ENCODE measurements around the gene ASB4.
A peak's percentile ranks its signal among the peaks of the same experiment; 100 is the strongest.
"Not testable (repeated sequence)": the region's sequence is repeated elsewhere in the genome, so short reads cannot be mapped to it uniquely, and the experiment has no call there.

Gene ASB4

GRCh38 chr7:95485391-95486123, at the start of gene ASB4:
ASB4 (plus strand) TSS chr7:95485943; CDS start chr7:95485972, 29 bp downstream.
- Mint-ChIP-seq H3K27me3 (no peaks in the 10 kb centered on the region), H3K27ac (no peak within 1 kb of the TSS), H3K36me3 (no peaks in the 10 kb centered on the region), H3K4me1 (peaks cover under 1% of the 10 kb centered on the region), H3K4me3 (no peak within 1 kb of the TSS), H3K9me3 (no peaks in the 10 kb centered on the region)
- no peak for ATAC-seq

GRCh38 chr7:95436407-95436806, 49.3 kb upstream of the ASB4 start:
- H3K4me1 Mint-ChIP-seq: peaks cover 18% of the 10 kb centered on the region
- H3K27ac Mint-ChIP-seq: no peak overlapping the region
- ATAC-seq: no peak
- H3K9me3 Mint-ChIP-seq: no peaks in the 10 kb centered on the region
- no peaks in the 10 kb centered on the region for H3K27me3 Mint-ChIP-seq
- H3K4me3 Mint-ChIP-seq: no peak overlapping the region
- peaks cover 5% of the 10 kb centered on the region for H3K36me3 Mint-ChIP-seq

- no peak overlapping the region for H3K4me3 Mint-ChIP-seq
Observed at GRCh38 chr7:95440394-95441038, 45.2 kb upstream of the ASB4 start.

GRCh38 chr7:95441042-95441823, 44.5 kb upstream of the ASB4 start:
- ATAC-seq: no peak
- H3K27me3 Mint-ChIP-seq: peaks cover 6% of the 10 kb centered on the region
- H3K4me1 Mint-ChIP-seq: no peaks in the 10 kb centered on the region
- no peaks in the 10 kb centered on the region for H3K9me3 Mint-ChIP-seq
- no peaks in the 10 kb centered on the region for H3K36me3 Mint-ChIP-seq
- H3K27ac Mint-ChIP-seq: no peak overlapping the region
- no peak overlapping the region for H3K4me3 Mint-ChIP-seq

More at GRCh38 chr7:95440394-95441038, 45.2 kb upstream of the ASB4 start:
- H3K36me3 Mint-ChIP-seq: no peaks in the 10 kb centered on the region
- peaks cover 4% of the 10 kb centered on the region for H3K4me1 Mint-ChIP-seq
- no peak for ATAC-seq
- no peaks in the 10 kb centered on the region for H3K9me3 Mint-ChIP-seq
- no peak overlapping the region for H3K27ac Mint-ChIP-seq
- H3K27me3 Mint-ChIP-seq: peaks cover 6% of the 10 kb centered on the region

GRCh38 chr7:95444796-95445195, 40.9 kb upstream of the ASB4 start:
- Mint-ChIP-seq H3K27ac (no peak overlapping the region), H3K4me1 (no peaks in the 10 kb centered on the region), H3K4me3 (no peak overlapping the region), H3K27me3 (peaks cover 6% of the 10 kb centered on the region), H3K36me3 (no peaks in the 10 kb centered on the region), H3K9me3 (no peaks in the 10 kb centered on the region)
- no peak for ATAC-seq

GRCh38 chr7:95446618-95447017, 39.1 kb upstream of the ASB4 start:
- Mint-ChIP-seq H3K4me1 (no peaks in the 10 kb centered on the region), H3K4me3 (no peak overlapping the region), H3K27me3 (peaks cover 13% of the 10 kb centered on the region), H3K36me3 (no peaks in the 10 kb centered on the region), H3K27ac (no peak overlapping the region), H3K9me3 (no peaks in the 10 kb centered on the region)
- ATAC-seq: no peak

- H3K9me3 Mint-ChIP-seq: peaks cover 10% of the 10 kb centered on the region
- ATAC-seq: peak; percentile 41
- H3K4me3 Mint-ChIP-seq: no peak overlapping the region
- peaks cover 76% of the 10 kb centered on the region for H3K27me3 Mint-ChIP-seq
- H3K4me1 Mint-ChIP-seq: peaks cover 7% of the 10 kb centered on the region
- peaks cover 8% of the 10 kb centered on the region for H3K36me3 Mint-ChIP-seq
- no peak overlapping the region for H3K27ac Mint-ChIP-seq
Observed at GRCh38 chr7:95454438-95455045, 31.2 kb upstream of the ASB4 start.

- Mint-ChIP-seq H3K36me3 (peaks cover 22% of the 10 kb centered on the region), H3K4me3 (no peak overlapping the region), H3K4me1 (peaks cover 7% of the 10 kb centered on the region), H3K27ac (no peak overlapping the region), H3K27me3 (peaks cover 85% of the 10 kb centered on the region), H3K9me3 (peaks cover 26% of the 10 kb centered on the region)
- no peak for ATAC-seq
Observed at GRCh38 chr7:95457947-95458346, 27.8 kb upstream of the ASB4 start.

GRCh38 chr7:95460653-95461052, 25.1 kb upstream of the ASB4 start:
- H3K27ac Mint-ChIP-seq, H3K4me3 Mint-ChIP-seq, H3K4me1 Mint-ChIP-seq, ATAC-seq: not testable (repeated sequence)
- H3K27me3 Mint-ChIP-seq: peaks cover 64% of the 10 kb centered on the region
- peaks cover 22% of the 10 kb centered on the region for H3K36me3 Mint-ChIP-seq
- H3K9me3 Mint-ChIP-seq: peaks cover 26% of the 10 kb centered on the region

GRCh38 chr7:95467912-95468607, 17.7 kb upstream of the ASB4 start:
- Mint-ChIP-seq H3K4me1 (peaks cover 8% of the 10 kb centered on the region), H3K36me3 (no peaks in the 10 kb centered on the region), H3K9me3 (no peaks in the 10 kb centered on the region), H3K27me3 (no peaks in the 10 kb centered on the region), H3K4me3 (no peak overlapping the region), H3K27ac (no peak overlapping the region)
- no peak for ATAC-seq

- H3K36me3 Mint-ChIP-seq: no peaks in the 10 kb centered on the region
- H3K27ac Mint-ChIP-seq: no peak overlapping the region
- no peak for ATAC-seq
- H3K9me3 Mint-ChIP-seq: no peaks in the 10 kb centered on the region
- H3K4me1 Mint-ChIP-seq: peaks cover 8% of the 10 kb centered on the region
- no peaks in the 10 kb centered on the region for H3K27me3 Mint-ChIP-seq
- no peak overlapping the region for H3K4me3 Mint-ChIP-seq
Observed at GRCh38 chr7:95469187-95469586, 16.6 kb upstream of the ASB4 start.

- H3K9me3 Mint-ChIP-seq: no peaks in the 10 kb centered on the region
- no peak overlapping the region for H3K27ac Mint-ChIP-seq
- H3K4me3 Mint-ChIP-seq: no peak overlapping the region
- peaks cover 8% of the 10 kb centered on the region for H3K4me1 Mint-ChIP-seq
- H3K27me3 Mint-ChIP-seq: no peaks in the 10 kb centered on the region
- no peaks in the 10 kb centered on the region for H3K36me3 Mint-ChIP-seq
- no peak for ATAC-seq
Observed at GRCh38 chr7:95469848-95470247, 15.9 kb upstream of the ASB4 start.

- no peaks in the 10 kb centered on the region for H3K36me3 Mint-ChIP-seq
- H3K27ac Mint-ChIP-seq: no peak overlapping the region
- no peaks in the 10 kb centered on the region for H3K9me3 Mint-ChIP-seq
- H3K27me3 Mint-ChIP-seq: no peaks in the 10 kb centered on the region
- peak; percentile 71 for ATAC-seq
- no peak overlapping the region for H3K4me3 Mint-ChIP-seq
- H3K4me1 Mint-ChIP-seq: peaks cover 8% of the 10 kb centered on the region
Observed at GRCh38 chr7:95470452-95470851, 15.3 kb upstream of the ASB4 start.

- peaks cover 8% of the 10 kb centered on the region for H3K4me1 Mint-ChIP-seq
- H3K4me3 Mint-ChIP-seq: no peak overlapping the region
- no peaks in the 10 kb centered on the region for H3K27me3 Mint-ChIP-seq
- H3K36me3 Mint-ChIP-seq: no peaks in the 10 kb centered on the region
- H3K27ac Mint-ChIP-seq: no peak overlapping the region
- no peak for ATAC-seq
- H3K9me3 Mint-ChIP-seq: no peaks in the 10 kb centered on the region
Observed at GRCh38 chr7:95471071-95471470, 14.7 kb upstream of the ASB4 start.
